Activated T-helper 1 cell treated with anti-CD3 and anti-CD28 coated beads, Interleukin-2, amount 50 U/mL, for 16 hours (primary cell): Measurements from ENCODE around the gene SARDH.

Source experiments
- DNase-seq, 2 donors: peaks; one replicate each; pipeline ENCODE4 v3.0.0-alpha.2; 2020; ENCODE audit warnings: low read depth in 1 of 2, low spot score in 1 of 2

SARDH gene

GRCh38 chr9:133703591-133704399 lies 34.4 kb downstream of the SARDH start:
- DNase-seq: no peak

GRCh38 chr9:133702798-133703590 lies 35.2 kb downstream of the SARDH start:
- no peak for DNase-seq

- peak; percentile 50 to 61 for DNase-seq
Observed at GRCh38 chr9:133701981-133702797, 36.0 kb downstream of the SARDH start.

- peak; percentile 28 to 32 for DNase-seq
Observed at GRCh38 chr9:133701321-133701980, 36.7 kb downstream of the SARDH start.

- no peak for DNase-seq
Observed at GRCh38 chr9:133700819-133701320, 37.3 kb downstream of the SARDH start.

- no peak for DNase-seq
Observed at GRCh38 chr9:133699546-133699945, 38.6 kb downstream of the SARDH start.

- no peak for DNase-seq
Observed at GRCh38 chr9:133696071-133696472, 42.1 kb downstream of the SARDH start.

- no peak for DNase-seq
Observed at GRCh38 chr9:133694686-133695085, 43.5 kb downstream of the SARDH start.

GRCh38 chr9:133693703-133694529 lies 44.2 kb downstream of the SARDH start:
- no peak for DNase-seq

GRCh38 chr9:133693116-133693515 lies 45.0 kb downstream of the SARDH start:
- no peak for DNase-seq

- DNase-seq: no peak
Observed at GRCh38 chr9:133692364-133692985, 45.7 kb downstream of the SARDH start.

- no peak for DNase-seq
Observed at GRCh38 chr9:133691626-133692363, 46.4 kb downstream of the SARDH start.

- no peak for DNase-seq
Observed at GRCh38 chr9:133691191-133691590, 47.0 kb downstream of the SARDH start.

- no peak for DNase-seq
Observed at GRCh38 chr9:133690081-133690561, 48.0 kb downstream of the SARDH start.

- DNase-seq: no peak
Observed at GRCh38 chr9:133689151-133689763, 48.9 kb downstream of the SARDH start.

GRCh38 chr9:133687856-133688761 lies 50.0 kb downstream of the SARDH start:
- DNase-seq: no peak
